HG03196 (cell line): Measurements from ENCODE around the gene SLC2A4.
A peak's percentile ranks its signal among the peaks of the same experiment; 100 is the strongest.
"Not testable (repeated sequence)": the region's sequence is repeated elsewhere in the genome, so short reads cannot be mapped to it uniquely, and the experiment has no call there.

Experiments used
- ATAC-seq: cut with Tn5 transposase; IDR thresholded peaks from one replicate; pipeline ENCODE4 v1.9.1; 2021; ENCODE audit not compliant: unreplicated experiment

SLC2A4 gene

DNA sequence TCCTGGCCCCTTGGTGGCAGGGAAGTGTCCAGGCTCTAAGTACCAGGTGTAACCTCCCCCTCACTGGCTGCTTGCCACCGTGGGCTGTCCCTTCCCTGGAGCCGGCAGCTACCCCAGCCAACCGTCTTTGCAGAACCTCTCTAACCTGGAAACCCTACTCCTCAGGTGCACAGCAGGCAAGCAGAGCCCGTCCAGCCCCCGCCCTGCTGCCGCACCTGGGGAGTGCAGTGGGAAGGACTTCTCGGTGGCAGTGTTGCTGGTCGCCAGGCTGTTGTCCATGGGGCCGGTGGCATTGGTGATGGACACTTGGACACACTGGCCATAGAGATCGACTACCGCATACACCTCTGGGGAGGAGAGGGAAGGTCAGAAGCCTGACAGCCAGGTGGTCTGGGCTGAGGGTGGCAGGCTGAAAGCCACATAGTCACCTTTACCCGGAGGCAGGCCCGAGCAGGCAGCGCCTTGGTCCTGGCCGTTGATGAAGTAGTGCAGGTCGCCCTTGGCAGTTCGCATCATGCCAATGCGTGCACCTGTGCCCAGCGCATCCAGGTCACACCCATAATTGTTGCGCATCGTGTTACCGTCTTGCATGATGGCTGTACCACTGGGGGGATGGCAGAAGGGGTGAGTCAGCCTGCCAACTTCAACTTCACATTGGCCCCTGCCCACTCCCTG lies 41.1 kb downstream of the SLC2A4 start:
- ATAC-seq, result no peak

DNA sequence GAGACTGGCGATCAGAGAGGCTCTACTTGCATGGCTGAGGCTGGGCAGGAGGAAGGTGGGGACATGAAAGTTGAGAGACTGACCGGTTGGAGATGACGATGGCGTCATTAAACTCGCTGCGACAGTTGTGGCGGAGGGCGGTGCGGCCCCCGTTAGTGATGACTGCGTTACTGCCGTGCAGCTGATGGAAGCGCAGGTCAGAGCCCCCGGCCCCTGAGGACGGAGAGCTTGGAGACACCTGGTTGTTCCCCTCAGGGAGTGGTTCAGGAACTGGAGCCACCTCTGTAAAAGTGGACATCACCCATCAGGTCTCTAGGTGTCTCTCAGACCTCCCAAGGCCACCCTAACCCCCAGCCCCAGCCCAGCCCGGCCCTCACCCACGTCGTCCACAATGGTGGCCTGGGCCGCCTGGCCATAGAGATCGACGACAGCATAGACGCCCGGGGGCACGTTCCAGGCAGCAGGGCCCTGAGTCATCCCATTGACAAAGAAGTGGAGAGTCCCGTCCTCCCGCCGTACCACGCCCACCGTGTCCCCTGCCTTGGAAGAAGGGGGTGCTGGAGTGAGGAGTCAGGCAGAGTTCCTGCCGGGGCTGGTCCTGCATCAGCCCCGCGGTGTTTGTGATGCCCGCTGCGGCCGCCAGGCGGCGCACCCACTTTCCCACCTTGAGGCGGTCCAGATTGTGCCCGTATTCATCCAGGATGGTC lies 42.4 kb downstream of the SLC2A4 start:
- ATAC-seq, result no peak

DNA sequence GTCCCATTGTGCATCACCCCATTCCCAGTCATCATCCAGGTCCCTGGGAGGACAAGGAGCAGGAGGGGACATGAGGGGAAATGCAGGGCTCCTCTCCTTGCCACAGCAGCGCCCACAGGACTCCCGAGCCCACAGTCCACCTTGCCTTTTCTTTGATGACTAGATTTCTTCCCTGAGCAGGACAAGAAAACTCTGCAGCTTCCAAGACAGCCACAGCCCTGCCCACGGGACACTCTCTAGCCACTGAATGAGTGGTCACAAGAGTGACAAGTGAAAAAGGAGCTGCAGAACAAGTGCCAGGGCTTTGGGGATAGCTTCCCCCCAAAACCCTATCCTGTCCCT lies 42.9 kb downstream of the SLC2A4 start:
- no peak for ATAC-seq

DNA sequence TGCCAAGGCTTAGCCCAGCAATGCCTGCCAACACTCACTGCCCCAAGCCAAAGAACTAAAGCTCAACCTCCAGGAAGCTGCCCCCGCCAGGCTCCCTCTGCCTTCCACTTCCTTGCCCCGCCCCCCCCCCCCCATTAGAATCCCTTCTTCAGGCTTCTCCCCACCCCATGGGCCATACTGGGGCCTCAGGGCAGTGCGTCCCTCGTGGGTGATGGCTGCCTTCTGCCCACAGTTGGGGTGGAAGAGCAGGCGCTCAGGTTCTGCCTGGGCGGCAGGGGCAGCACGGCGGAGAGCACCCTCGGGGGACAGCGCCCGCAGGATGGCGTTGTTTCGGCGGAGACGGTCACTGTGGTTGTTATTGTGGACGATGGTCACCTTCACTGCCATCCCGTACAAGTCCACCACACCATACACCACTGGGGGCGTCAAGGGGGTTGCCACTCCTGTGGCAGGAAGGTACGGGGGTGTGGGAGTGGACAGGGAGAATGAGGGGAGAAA lies 43.6 kb downstream of the SLC2A4 start:
- ATAC-seq, result no peak

DNA sequence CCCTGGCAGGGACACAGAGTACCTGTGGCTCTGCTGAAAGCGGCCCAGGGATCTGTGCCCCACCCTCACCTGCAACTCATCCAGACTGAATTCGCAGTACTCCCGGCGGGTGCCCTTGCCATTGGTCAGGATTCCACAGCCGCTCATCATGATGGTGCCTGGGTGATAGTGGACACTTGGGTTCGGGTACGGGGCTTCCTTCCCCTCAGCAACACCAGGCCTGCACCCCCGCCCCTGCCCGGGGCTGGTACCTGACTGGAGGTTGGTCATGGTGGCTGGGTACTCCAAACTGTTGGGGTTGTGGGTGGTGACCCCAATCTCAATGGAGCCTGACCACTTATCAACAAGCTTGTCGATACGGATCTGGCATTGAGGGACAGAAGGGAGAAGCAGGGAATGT lies 44.7 kb downstream of the SLC2A4 start:
- ATAC-seq, result no peak

DNA sequence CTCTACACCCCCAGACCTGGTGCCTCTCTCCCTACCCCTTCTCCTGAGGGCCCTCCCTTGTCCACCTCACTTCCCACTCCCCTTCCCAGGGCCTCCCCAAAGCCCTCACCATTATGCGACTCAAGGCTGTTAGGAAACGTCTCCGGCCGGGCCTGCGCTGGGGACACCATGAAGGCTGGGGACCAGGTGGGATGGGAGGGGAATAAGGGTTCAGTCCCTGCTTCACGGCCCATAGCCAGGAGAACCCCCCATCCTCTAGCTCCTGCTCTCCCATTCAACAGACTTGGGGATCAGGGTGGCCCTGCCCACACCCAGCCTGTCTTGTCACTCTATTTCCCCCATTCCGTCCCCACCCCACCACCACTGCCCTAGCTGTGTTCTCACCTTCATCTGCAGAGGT lies 45.5 kb downstream of the SLC2A4 start:
- no peak for ATAC-seq

DNA sequence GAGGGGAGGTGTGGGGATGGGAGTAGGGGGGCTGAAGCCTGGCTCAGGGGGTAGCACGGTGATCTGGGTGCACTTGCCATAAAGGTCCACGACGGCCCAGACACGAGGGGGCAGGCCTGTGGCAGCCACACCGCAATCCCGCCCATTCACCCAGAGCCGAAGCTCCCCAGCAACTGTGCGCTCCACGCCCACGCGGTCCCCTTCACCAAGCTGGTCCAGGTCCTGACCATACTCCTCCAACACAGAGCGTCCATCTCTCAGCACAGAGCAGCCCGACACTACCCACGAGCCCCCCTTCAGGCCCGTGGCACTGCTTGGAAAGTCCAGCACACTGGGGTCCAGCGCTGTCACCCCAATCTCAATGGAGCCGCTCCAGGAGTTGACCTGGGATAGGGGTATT lies 46.0 kb downstream of the SLC2A4 start:
- no peak for ATAC-seq

DNA sequence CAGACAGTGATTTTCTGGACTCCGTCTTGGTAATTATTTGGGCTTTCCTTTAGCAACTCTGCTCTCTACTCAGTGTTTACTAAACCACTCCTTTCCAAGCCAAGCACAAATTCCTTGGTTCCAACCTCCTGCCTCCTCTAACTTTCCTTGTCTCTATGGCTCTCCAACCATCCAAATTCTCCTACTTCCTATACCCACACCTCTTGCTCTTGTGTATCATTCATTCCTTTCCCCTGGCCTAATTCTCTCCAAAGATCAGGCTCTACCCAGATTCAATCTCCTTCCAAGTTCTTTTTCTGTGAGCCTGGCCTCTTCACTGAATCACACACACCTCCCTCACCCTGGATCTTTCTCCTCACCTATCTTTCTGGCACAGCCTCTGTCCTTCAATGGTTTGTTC lies 46.5 kb downstream of the SLC2A4 start:
- ATAC-seq, result no peak

DNA sequence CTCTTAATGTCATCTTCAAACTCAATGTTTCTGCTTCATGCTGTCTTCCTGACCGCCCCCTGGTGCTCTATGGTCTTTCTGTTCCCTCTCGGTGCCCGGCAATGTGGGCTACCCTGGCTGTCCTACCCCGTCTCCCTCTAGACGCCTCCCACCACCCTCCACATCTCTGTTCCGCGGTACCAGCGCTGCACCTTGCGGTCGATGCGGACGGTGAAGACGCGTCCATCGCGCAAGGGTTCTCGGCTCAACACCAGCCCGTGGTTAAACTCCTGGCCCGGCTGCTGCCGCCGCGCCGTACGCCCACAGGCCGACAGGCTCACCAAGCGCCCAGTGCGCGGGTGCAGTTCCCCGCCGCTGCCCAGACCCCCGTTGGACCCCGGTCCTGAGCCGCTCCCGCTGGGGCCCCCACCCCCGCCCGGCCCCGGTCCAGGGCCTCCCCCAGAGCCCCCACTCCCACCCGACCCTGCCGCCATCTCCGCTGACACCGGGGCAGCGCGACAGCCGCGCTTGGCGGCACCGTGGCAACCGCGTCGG lies 47.4 kb downstream of the SLC2A4 start, which contains the start of gene NEURL4:
Gene NEURL4 (minus strand): TSS at position 496 of the 534 bp plus-strand sequence. CDS start 23 bp downstream, at position 473.
- ATAC-seq, result peak; percentile 8

DNA sequence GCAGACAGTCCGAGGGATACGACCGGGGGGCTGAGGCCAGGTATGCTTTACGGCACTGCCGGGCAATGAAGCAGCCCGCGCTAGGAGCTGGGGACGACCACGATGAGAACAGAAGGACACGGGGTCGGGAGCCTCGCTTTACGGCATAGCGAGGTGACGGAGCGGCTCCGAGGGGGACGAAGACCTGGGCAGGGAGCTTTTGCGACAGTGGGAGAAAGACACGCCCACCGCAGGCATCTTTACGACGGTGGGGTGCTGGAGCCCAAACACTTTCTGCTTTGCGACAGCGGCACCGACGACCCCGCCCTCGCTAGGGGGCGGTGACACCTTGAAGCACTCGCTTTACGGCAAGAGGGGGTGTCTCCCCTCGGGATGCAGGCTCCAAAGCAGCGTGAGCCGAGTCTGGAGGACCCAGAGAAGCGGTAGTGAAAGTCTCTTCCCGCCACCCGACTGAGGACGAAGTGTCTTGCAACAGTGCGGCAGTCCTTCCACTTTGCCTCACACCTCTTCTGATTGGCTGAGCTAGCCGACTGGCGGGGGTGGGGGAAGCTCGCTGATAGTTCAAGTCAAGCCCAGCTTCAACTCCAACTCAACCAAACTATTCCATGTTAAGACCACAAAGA lies 48.0 kb downstream of the SLC2A4 start:
- ATAC-seq, result peak; percentile 49

DNA sequence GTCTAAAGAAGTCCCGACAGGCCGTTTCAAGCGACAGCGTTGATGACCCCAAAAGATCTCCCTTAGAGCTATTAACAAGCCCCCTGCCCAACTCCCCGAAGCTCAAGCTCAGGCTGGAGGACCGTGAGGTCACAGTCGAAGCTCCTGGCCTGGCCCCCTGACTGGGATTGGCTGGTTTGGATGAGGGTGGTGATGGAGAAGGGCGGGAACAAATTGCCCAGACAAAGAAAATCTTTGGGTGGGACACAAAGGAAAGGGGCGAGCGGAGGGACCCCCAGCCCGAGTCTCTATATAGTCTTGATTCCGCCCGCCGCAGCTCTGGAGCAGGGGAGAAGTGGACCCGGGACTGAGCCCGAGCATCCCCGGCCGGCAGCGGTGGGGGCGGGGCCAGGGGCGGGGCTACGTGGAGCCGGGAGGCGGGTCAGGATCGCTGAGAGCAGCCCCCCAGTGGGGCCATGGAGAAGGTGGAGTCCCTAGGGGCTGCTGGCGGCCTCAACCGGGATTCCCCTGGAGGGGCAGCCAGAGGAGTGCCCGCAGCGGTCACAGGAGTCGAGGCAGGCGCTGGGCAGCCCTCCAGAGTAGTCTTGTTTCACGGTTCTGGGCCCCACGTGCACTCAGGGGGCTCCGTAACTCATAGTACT lies 48.6 kb downstream of the SLC2A4 start:
- ATAC-seq, result peak; percentile 34

DNA sequence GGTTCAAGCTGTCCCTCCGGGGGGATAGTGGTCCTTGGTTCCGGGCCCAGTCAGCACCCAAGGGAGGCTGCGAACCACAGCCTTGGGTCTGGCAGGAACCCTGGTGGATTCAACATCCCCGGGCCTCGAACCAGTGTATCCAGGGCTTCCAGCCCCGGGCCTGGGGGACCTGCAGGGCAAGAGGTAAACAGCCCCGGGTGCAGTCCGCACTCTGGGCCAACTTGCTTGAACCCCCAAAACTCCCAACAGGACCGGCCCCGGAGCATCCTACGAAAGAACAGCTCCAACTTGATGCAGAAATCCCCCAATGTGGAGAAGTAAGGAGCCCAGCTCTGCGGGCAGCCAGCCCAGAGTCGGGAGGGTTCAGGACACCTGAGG lies 49.1 kb downstream of the SLC2A4 start:
- ATAC-seq, result no peak

DNA sequence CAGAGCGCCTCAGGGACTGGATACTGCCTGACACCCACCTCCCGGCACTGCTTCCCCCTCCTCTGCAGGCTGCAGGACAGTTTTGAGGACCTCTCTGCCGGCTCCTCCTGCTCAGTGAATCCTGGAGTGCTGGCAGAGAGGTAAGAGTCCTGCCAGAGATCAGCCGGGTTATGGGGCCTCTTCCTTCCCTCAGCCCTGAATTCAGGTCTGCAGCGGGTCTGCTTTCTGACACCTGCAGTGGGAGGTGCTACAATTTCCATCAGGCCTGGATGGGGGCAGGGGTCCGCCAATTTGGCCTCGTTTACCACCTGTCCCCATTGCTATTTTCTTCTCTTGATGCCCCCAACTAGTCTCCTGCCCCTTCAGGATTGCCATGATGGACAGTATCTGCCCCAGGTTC lies 50.6 kb downstream of the SLC2A4 start:
- ATAC-seq, result no peak

DNA sequence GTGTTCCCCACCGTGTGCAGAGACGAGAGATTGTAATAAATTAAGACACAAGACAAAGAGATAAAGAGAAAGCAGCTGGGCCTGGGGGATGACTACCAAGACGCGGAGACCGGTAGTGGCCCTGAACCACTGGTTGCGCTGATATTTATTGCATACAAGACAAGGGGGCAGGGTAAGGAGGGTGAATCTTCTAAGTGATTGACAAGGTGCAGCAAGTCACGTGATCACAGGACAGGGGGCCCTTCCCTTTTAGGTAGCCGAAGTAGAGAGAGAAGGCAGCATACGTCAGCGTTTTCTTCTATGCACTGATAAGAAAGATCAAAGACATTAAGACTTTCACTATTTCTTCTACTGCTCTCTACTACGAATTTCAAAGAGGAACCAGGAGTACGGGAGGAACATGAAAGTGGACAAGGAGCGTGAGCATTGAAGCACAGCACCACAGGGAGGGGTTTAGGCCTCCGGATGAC lies 51.1 kb downstream of the SLC2A4 start:
- ATAC-seq, result not testable (repeated sequence)

DNA sequence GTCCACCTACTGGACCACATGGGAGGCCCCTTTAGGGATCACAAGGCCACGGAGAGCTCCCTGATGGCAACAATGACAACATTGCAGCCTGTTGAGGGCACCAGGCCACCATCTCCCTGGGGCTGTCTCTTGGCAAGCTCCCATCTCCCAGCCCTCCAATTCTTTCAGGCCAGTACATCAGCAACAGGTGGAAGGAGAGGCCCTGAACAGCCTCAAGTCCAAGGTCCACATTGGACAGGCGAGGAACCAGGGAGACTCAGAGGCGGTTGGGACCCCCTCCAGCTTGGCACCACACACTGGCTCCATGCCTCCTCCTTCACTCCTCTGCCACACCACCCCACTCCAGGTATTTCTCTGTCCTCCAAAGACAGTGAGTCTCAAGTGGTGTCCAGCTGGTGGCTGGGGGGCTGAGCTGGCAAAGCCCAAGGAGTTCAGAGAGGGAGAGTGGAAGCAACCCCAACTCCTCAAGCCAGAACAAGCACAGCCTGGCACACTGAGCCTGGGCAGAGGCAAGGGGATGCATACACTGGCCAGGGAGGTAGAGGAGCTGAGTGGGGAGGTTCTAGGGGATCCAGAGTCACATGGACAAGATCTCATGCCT lies 53.5 kb downstream of the SLC2A4 start:
- ATAC-seq, result no peak

DNA sequence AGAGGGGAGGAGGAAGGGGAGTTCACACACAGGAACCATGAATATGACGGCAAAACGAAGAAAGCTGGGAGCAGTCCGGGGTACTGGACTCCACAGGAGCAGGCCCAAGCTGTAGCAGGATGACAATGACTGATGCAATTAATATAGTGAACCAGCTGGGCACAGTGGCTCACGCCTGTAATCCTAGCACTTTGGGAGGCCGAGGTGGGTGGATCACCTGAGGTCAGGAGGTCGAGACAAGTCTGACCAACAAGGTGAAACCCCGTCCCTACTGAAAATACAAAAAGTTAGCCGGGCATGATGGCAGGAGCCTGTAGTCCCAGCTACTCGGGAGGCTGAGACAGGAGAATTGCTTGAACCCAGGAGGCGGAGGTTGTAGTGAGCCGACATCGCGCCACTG lies 54.2 kb downstream of the SLC2A4 start:
- not testable (repeated sequence) for ATAC-seq

DNA sequence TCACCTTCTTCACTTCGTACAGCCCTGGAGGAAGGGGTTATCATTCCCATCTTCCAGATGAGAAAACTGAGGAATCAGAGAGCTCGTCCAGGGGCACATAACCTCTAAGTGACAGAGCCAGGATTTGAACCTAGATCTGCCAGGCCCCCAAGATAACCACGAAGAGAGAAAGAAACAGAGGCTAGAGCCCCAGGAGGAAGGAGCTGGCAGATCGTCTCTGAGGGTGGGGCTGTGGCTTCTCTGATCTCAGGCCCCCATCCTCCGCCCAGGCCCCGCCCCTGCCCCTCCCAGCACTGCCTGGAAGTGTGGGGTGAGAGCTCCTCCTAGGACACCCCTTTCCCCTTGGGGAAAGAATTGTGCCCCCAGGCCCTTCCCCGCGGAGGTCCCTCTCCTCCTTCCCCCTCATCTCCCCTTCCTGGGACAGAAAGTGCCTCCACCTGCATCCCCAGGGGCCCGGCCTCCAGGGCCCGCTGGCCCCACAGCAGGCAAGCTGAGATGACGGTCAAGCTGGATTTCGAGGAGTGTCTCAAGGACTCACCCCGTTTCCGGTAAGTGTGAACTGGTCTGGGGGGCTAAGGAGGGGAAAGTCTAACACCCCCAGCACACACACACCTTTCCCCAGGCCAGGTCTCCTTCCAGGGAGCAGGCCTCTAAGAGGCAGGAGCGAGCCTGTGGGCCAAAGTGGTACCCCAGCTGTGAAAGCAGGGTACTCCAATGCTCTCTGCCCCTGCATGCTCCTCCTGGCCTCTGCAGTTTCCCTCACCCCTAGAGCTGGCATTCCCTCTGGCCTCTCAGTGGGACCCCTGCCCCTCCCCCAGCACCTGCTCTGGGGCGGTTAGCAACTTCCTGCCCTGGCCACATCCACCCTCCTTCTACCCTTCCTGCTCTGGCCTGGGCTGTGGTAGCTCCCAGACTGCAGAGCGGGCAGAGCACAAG lies 55.0 kb downstream of the SLC2A4 start, which contains the start of gene ACAP1:
Gene ACAP1 (plus strand): TSS at position 290 of the 936 bp plus-strand sequence. CDS start 206 bp downstream, at position 496.
- ATAC-seq, result peak; percentile 67

DNA sequence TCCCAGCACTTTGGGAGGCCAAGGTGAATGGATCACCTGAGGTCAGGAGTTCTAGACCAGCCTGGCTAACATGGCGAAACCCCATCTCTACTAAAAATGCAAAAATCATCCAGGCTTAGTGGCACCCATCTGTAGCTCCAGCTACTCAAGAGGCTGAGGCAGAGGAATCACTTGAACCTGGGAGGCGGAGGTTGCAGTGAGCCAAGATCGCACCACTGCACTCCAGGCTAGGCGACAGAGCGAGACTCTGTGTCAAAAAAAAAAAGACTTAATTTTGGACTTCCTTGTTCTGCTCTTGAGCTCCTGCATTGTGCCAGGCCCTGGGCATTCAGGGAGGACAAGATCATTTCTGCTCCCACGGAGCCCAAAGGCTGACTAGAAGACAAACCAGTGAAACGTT lies 56.1 kb downstream of the SLC2A4 start:
- not testable (repeated sequence) for ATAC-seq
